ENCODE data around the gene EIF5AL1.

EIF5AL1 gene

DNA sequence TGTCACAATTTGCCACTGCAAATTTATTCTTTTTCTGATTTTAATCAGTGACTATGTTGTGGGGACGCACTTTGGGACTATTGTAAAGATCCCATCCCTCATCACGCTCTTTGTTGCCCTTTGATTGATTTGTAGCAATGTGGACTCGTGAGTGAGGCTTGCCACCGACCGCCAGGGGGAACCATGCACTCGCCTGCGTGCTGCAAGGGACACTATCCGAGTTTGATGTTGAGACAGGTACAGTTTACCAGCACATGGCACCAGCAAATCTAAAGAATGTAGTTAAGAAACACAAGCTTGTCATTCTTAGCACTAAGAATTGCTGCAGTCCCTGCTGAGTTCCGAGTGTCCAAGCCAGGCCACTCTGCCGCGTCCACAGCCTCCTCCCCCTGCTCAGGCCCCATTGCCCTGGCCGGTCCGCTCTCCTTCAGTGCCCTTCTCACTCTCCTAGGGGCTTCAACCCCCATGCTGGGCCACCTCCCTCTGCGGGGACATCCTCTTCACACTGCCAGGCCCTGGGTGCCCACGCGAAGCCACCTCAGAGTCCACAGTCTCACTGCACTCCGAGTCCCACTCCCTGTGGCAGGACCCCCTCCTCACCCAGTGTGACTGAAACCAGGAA is 49.9 kb downstream of the EIF5AL1 start:
- in situ Hi-C loops (cut with MboI; ENCODE audit: low sequenced_read_pairs, unreplicated experiment), result loop anchor here (10.0 kb wide), 1 partner anchor 363 kb away; no protein-coding TSS in a partner anchor
- DNase-seq (ENCODE audit: low spot score), result peak; percentile 75
- TF ChIP-seq CTCF (IDR thresholded peaks at IDR 0.05; ENCODE audit: borderline replicate concordance, control extremely low read depth, extremely low read depth, insufficient read depth, missing control alignments), result peak; percentile 80

DNA sequence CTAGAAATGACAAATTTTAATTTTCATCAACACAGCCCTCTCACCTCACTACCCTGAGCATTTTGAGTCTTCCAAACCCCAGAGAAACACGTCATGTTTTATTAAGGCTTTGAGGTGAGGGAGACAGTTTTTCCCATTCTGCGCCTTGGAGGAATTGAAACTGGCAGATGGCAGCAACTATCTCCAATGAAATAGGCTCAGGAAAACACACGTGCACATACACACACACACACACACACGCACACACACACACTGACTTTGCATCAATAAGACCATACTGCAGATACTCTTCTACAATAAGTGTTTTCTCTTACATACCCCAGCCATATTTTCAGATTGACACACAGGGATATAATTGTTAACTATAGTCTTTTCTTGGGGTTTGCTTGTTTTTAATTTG is 51.1 kb downstream of the EIF5AL1 start:
- no peak for TF ChIP-seq CTCF (IDR thresholded peaks at IDR 0.05; ENCODE audit: borderline replicate concordance, control extremely low read depth, extremely low read depth, insufficient read depth, missing control alignments)
- in situ Hi-C loops (cut with MboI; ENCODE audit: low sequenced_read_pairs, unreplicated experiment), result loop anchor here (10.0 kb wide), 1 partner anchor 361 kb away; no protein-coding TSS in a partner anchor
- no peak for DNase-seq (ENCODE audit: low spot score)

All from GM13976 (cell line).